Mesendoderm (in vitro differentiated cells): ENCODE data around the gene ACTRT2.
A peak's percentile ranks its signal among the peaks of the same experiment; 100 is the strongest.

Experiments used
- DNase-seq: peaks from one replicate; pipeline ENCODE4 v3.0.0; 2013
- H2AK5ac ChIP-seq: 2 replicates; pipeline ENCODE4 v1.6.1; 2013; ENCODE audit warnings: low read length, inconsistent platforms
- H2BK120ac ChIP-seq: 2 replicates; pipeline ENCODE4 v1.6.1; 2013; ENCODE audit warnings: low read depth, mild to moderate bottlenecking, low read length, moderate library complexity, mixed read lengths
- H2BK15ac ChIP-seq: replicated peaks from 2 replicates; pipeline ENCODE4 v1.6.1; 2013; ENCODE audit warnings: low read depth, mild to moderate bottlenecking, moderate library complexity
- H2BK5ac ChIP-seq: 2 replicates; pipeline ENCODE4 v1.6.1; 2013; ENCODE audit warnings: low read length, inconsistent platforms
- H3K18ac ChIP-seq: 2 replicates; pipeline ENCODE4 v1.6.1; 2013; ENCODE audit warnings: mild to moderate bottlenecking, low read length, mixed read lengths
- H3K23ac ChIP-seq: one replicate; pipeline ENCODE4 v1.6.1; 2013; ENCODE audit warnings: low read length
- H3K27ac ChIP-seq: 2 replicates; pipeline ENCODE4 v1.5.1; 2013; ENCODE audit warnings: low read depth, mild to moderate bottlenecking, inconsistent platforms, low read length, moderate library complexity
- H3K27me3 ChIP-seq: 2 replicates; pipeline ENCODE4 v1.6.1; 2013; ENCODE audit warnings: low read length, control low read depth, mild to moderate bottlenecking, inconsistent platforms; ENCODE audit not compliant: insufficient read depth, poor library complexity
- H3K36me3 ChIP-seq: 2 replicates; pipeline ENCODE4 v1.6.1; 2013; ENCODE audit warnings: low read length, inconsistent platforms; ENCODE audit not compliant: control insufficient read depth, insufficient read depth
- H3K4ac ChIP-seq: one replicate; pipeline ENCODE4 v1.6.1; 2013; ENCODE audit warnings: low read depth, mild to moderate bottlenecking, low read length, moderate library complexity
- H3K4me1 ChIP-seq: 2 replicates; pipeline ENCODE4 v1.6.1; 2013; ENCODE audit warnings: low read depth, low read length, inconsistent platforms; ENCODE audit not compliant: control insufficient read depth
- H3K4me2 ChIP-seq: 2 replicates; pipeline ENCODE4 v1.6.1; 2013; ENCODE audit warnings: low read length
- H3K4me3 ChIP-seq: 2 replicates; pipeline ENCODE4 v1.5.1; 2013; ENCODE audit warnings: mild to moderate bottlenecking, low read length
- H3K56ac ChIP-seq: one replicate; pipeline ENCODE4 v1.6.1; 2013; ENCODE audit warnings: low read length
- H3K79me1 ChIP-seq: 2 replicates; pipeline ENCODE4 v1.6.1; 2013; ENCODE audit warnings: low read length, inconsistent platforms
- H3K79me2 ChIP-seq: 2 replicates; pipeline ENCODE4 v1.6.1; 2013; ENCODE audit warnings: mild to moderate bottlenecking, low read length; ENCODE audit not compliant: control insufficient read depth, insufficient read depth
- H3K9ac ChIP-seq: 2 replicates; pipeline ENCODE4 v1.6.1; 2013; ENCODE audit warnings: low read length, inconsistent platforms
- H4K5ac ChIP-seq: one replicate; pipeline ENCODE4 v1.6.1; 2013; ENCODE audit warnings: low read length
- H4K8ac ChIP-seq: one replicate; pipeline ENCODE4 v1.6.1; 2013; ENCODE audit warnings: low read depth, mild to moderate bottlenecking, control low read depth, low read length, moderate library complexity
- WGBS: extraction: QIAGEN DNeasy Blood & Tissue Kit; methylation state at CpG from one replicate; pipeline ENCODE4 v1.1.7; 2013; ENCODE audit warnings: low lambda C conversion rate, missing lambda C conversion rate; ENCODE audit not compliant: insufficient coverage; ENCODE audit errors: extremely low coverage; 5-methylcytosine and 5-hydroxymethylcytosine counted together

The ACTRT2 gene

DNA sequence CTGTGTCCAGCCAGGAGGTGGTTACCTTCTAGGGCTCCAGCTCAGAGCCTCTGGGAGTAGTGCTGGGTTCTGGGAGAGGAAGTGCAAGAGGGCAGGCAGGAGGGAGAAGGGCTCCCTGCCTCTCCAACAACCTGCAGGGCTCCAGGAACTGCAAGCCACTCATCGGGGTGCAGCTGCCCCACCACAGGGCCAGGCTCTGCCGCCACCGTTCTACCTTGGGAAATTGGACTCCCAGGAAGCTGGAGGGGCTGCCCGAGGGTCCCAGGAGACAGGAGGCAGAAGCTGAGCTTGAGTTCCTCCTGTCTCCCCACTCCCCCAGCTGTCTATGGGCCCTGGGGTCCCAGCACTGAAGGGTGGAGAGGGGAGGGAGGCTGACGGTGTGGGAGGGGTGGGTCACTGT, 40.3 kb downstream of the ACTRT2 start:
- H4K8ac ChIP-seq: no peak overlapping the region
- no peak overlapping the region for H3K27ac ChIP-seq
- H3K79me1 ChIP-seq: no peaks in the 10 kb centered on the region
- no peak overlapping the region for H3K56ac ChIP-seq
- no peak overlapping the region for H3K4me2 ChIP-seq
- no peaks in the 10 kb centered on the region for H3K4me1 ChIP-seq
- H3K36me3 ChIP-seq: no peaks in the 10 kb centered on the region
- H3K18ac ChIP-seq: no peak overlapping the region
- no peak overlapping the region for H3K4me3 ChIP-seq
- no peak overlapping the region for H2BK120ac ChIP-seq
- H3K23ac ChIP-seq: no peak overlapping the region
- no peak for DNase-seq
- H2BK15ac ChIP-seq: no peak overlapping the region
- no peak overlapping the region for H3K9ac ChIP-seq
- H3K4ac ChIP-seq: no peak overlapping the region
- no peaks in the 10 kb centered on the region for H3K79me2 ChIP-seq
- H2BK5ac ChIP-seq: no peak overlapping the region
- H2AK5ac ChIP-seq: no peak overlapping the region
- no CpG with 5 or more reads among the region's 5 CpGs for WGBS
- peaks cover 41% of the 10 kb centered on the region for H3K27me3 ChIP-seq
- H4K5ac ChIP-seq: no peak overlapping the region

DNA sequence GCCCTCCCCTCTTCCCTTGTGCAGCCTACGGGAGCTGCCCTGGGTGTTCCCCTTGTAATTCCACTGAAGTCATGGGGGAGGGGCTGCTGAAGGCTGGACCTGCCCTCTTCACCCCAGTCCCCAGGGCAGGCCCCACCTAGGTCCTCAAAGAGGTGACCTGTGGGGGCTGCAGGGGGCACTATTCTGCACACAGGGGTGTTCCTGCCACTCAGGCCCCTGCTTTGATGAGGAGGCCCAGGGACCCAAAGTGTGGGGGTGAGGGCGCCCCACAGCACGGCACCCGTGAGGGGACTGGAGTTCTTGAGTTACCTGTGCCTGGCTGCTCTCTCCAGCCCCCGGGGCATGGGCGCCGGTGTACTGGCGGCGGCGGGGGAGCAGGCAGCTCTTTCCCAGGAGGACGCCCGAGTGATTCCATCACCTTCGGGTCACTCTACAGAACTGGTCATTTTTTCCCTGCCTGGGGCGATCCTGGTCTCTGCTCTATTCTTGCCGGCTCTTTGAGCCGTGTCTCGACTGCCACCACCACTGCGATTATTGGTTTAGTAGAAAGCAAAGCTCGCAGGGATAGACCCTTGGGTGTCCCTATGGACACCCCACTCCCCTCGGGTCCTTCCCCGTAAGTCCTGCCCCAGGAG, 40.8 kb downstream of the ACTRT2 start:
- Histone ChIP-seq H2AK5ac (no peak overlapping the region), H3K4me3 (no peak overlapping the region), H4K5ac (no peak overlapping the region), H3K27ac (no peak overlapping the region), H3K4ac (no peak overlapping the region), H3K27me3 (peaks cover 46% of the 10 kb centered on the region), H2BK15ac (no peak overlapping the region), H3K79me2 (no peaks in the 10 kb centered on the region), H3K9ac (no peak overlapping the region), H3K4me2 (no peak overlapping the region), H2BK120ac (no peak overlapping the region), H3K18ac (no peak overlapping the region), H3K79me1 (no peaks in the 10 kb centered on the region), H3K36me3 (no peaks in the 10 kb centered on the region), H3K4me1 (no peaks in the 10 kb centered on the region), H4K8ac (no peak overlapping the region), H3K23ac (no peak overlapping the region), H2BK5ac (no peak overlapping the region), H3K56ac (no peak overlapping the region)
- WGBS: no CpG with 5 or more reads among the region's 21 CpGs
- peak; percentile 43 for DNase-seq

DNA sequence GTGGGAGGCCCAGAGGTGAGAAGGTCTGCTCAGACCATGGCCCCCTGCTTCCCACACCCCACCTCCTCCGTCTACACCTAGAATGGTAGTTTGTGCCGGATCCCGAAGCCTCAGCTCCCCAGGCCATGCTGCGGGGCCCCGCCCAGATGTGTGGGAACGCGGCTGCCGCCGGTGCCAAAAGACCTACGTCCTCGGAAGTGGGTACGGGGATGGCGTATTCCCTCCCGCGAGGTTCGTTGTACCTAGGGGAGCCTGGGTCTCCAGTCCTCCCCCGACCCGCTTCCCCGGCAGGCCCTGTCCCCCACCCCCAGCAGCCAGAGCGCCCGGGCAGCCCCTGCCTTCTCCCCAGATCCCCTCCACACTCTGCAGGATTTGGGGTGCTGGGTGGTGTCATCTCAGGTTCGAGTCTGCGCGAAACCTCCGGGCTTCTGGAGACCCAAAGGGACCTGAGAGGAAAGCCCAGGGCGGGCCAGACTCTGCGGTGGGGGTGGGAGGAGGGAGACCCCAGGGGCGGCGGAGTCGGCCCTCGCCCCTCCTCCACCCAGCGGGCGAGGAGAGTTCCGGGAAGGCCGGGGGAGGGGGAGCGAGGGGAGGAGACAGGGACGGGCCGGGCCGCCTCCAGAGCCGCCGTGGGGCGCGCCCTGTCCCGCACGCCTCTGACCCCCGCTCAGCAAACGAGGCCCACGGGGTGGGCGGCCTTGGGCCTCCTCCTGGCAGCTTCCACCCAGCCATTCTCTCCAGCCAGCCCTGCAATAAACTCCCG, 41.5 kb downstream of the ACTRT2 start:
- H3K36me3 ChIP-seq: no peaks in the 10 kb centered on the region
- no peak overlapping the region for H2BK15ac ChIP-seq
- H2BK120ac ChIP-seq: no peak overlapping the region
- H3K79me2 ChIP-seq: no peaks in the 10 kb centered on the region
- no peak overlapping the region for H2AK5ac ChIP-seq
- no CpG with 5 or more reads among the region's 50 CpGs for WGBS
- H3K4me1 ChIP-seq: no peaks in the 10 kb centered on the region
- no peak overlapping the region for H3K4ac ChIP-seq
- no peak for DNase-seq
- no peak overlapping the region for H3K18ac ChIP-seq
- peaks cover 52% of the 10 kb centered on the region for H3K27me3 ChIP-seq
- H3K9ac ChIP-seq: no peak overlapping the region
- H3K56ac ChIP-seq: peak overlapping the region; percentile 7
- H3K23ac ChIP-seq: no peak overlapping the region
- no peak overlapping the region for H3K27ac ChIP-seq
- no peak overlapping the region for H4K5ac ChIP-seq
- no peak overlapping the region for H4K8ac ChIP-seq
- no peak overlapping the region for H3K4me3 ChIP-seq
- H3K4me2 ChIP-seq: no peak overlapping the region
- H2BK5ac ChIP-seq: no peak overlapping the region
- H3K79me1 ChIP-seq: no peaks in the 10 kb centered on the region

DNA sequence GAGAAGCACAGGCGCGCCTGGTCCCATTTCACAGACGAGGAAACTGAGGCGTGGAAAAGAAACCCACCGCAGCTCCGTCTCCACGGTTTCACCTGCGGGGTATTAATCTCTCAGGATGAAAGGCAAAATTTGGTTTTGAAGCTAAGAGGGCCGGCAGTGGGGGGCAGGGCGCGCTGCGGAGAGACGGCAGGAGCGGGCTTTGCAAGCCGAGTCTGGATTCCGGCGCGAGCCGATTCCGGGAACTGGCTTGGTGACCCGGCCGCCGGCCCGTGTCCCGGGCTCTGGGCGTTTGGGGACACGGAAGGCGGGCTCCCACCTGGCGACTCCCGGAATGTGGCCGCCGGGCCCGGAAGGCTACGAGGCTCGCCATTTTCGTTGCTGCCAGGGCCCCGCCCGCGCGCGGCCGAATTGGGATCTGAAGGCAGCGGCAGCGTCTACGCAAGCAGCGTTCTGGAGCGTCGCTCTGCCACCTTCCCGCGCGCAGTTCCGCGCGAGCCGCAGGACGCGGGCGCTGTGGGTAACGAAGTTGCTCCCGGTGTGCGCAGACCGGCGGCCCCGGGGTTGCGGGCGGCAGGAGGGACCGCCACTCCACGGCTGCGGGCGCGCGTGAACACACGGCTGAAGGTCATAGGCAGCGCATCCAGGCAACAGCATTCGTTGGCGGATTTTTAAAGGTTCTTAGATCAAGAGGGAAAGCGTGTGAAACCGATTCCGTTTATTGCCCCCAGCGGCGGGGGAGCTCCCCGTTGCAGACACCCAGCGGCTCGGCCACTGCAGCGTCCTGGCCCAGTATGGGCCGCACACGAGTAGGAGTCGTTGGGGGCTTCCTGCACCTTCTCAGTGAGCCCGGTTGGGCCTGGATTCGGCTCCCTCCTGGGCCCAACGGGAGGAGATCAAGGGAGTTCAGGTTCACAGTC, 42.4 kb downstream of the ACTRT2 start:
- no peak overlapping the region for H4K8ac ChIP-seq
- H3K56ac ChIP-seq: no peak overlapping the region
- H3K79me1 ChIP-seq: no peaks in the 10 kb centered on the region
- H3K23ac ChIP-seq: no peak overlapping the region
- no CpG with 5 or more reads among the region's 91 CpGs for WGBS
- peak overlapping the region; percentile 18 for H3K4me2 ChIP-seq
- no peak overlapping the region for H3K4ac ChIP-seq
- no peak overlapping the region for H3K4me3 ChIP-seq
- H3K27me3 ChIP-seq: peaks cover 59% of the 10 kb centered on the region
- no peak for DNase-seq
- no peak overlapping the region for H2BK5ac ChIP-seq
- no peak overlapping the region for H3K18ac ChIP-seq
- H3K27ac ChIP-seq: no peak overlapping the region
- no peak overlapping the region for H2BK120ac ChIP-seq
- no peaks in the 10 kb centered on the region for H3K36me3 ChIP-seq
- no peak overlapping the region for H4K5ac ChIP-seq
- peak overlapping the region; percentile 21 for H3K9ac ChIP-seq
- H3K79me2 ChIP-seq: no peaks in the 10 kb centered on the region
- no peaks in the 10 kb centered on the region for H3K4me1 ChIP-seq
- no peak overlapping the region for H2AK5ac ChIP-seq
- H2BK15ac ChIP-seq: no peak overlapping the region

DNA sequence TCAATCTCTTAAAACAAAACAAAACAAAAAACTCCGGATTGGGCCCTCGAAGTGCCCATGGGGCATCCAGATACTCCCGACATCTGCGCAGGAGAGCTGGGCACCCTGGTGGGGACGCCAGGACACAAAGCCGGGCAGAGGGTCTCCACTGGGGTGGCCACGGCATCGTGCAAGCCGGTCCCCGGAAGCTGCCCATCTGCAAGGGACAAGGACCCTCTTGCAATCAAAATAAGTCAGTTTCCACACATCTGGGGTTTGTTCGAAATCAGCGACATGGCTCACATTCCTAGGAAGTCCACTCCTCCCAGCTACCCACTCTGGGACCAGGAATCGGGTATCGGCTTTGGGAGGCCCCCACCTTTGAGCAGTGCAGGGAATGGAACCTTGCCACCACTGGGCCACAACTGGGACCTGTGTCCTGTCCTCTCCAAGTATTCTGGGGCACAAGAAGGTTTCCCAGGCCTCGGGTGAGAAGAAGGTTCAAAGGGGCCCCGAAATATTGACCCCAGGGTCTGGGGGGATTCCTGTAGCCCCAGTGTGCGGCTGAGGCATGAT, 43.1 kb downstream of the ACTRT2 start:
- Histone ChIP-seq H3K36me3 (no peaks in the 10 kb centered on the region), H4K5ac (no peak overlapping the region), H3K4ac (no peak overlapping the region), H3K4me1 (no peaks in the 10 kb centered on the region), H2BK120ac (no peak overlapping the region), H3K4me3 (no peak overlapping the region), H3K23ac (no peak overlapping the region), H3K27me3 (peaks cover 61% of the 10 kb centered on the region), H3K79me2 (no peaks in the 10 kb centered on the region), H3K4me2 (no peak overlapping the region), H3K56ac (no peak overlapping the region), H2AK5ac (no peak overlapping the region), H3K9ac (no peak overlapping the region), H2BK15ac (no peak overlapping the region), H3K79me1 (no peaks in the 10 kb centered on the region), H4K8ac (no peak overlapping the region), H3K27ac (no peak overlapping the region), H3K18ac (no peak overlapping the region), H2BK5ac (no peak overlapping the region)
- WGBS: no CpG with 5 or more reads among the region's 17 CpGs
- DNase-seq: no peak
